KMS-11 (cell line): ENCODE data around the gene CACNG3.

Experiments
- H2AFZ ChIP-seq: fragments of 200-600 bp; sonication (generic); 2 replicates; pipeline ENCODE4 v1.6.1; 2016; ENCODE audit warnings: antibody characterized with exemption, mixed run types, low read depth
- H3K27ac ChIP-seq: fragments of 200-600 bp; sonication (generic); 2 replicates; pipeline ENCODE4 v1.6.1; 2016; ENCODE audit warnings: mild to moderate bottlenecking, mixed run types
- H3K27me3 ChIP-seq: fragments of 200-600 bp; sonication (generic); 2 replicates; pipeline ENCODE4 v1.6.1; 2017; ENCODE audit warnings: mild to moderate bottlenecking, low read depth, mixed run types, moderate library complexity; ENCODE audit not compliant: insufficient read depth
- H3K36me3 ChIP-seq: fragments of 200-600 bp; sonication (generic); 2 replicates; pipeline ENCODE4 v1.6.1; 2017; ENCODE audit warnings: mild to moderate bottlenecking, mixed run types; ENCODE audit not compliant: insufficient read depth
- H3K4me1 ChIP-seq: fragments of 200-600 bp; sonication (generic); 2 replicates; pipeline ENCODE4 v1.6.1; 2016; ENCODE audit warnings: mild to moderate bottlenecking, low read depth, mixed run types; ENCODE audit not compliant: poor library complexity, severe bottlenecking
- H3K4me2 ChIP-seq: fragments of 200-600 bp; sonication (generic); 2 replicates; pipeline ENCODE4 v1.7.0; 2016; ENCODE audit warnings: mild to moderate bottlenecking, mixed run types
- H3K4me3 ChIP-seq: fragments of 200-600 bp; sonication (generic); IDR thresholded peaks from 2 replicates; pipeline ENCODE4 v1.6.1; 2017; ENCODE audit warnings: low read depth, low read length, mixed read lengths; ENCODE audit not compliant: insufficient read depth
- H3K79me2 ChIP-seq: fragments of 200-600 bp; sonication (generic); 2 replicates; pipeline ENCODE4 v1.6.1; 2016; ENCODE audit warnings: low read depth, mixed run types; ENCODE audit not compliant: insufficient read depth
- H3K9ac ChIP-seq: fragments of 200-600 bp; sonication (generic); 2 replicates; pipeline ENCODE4 v1.6.1; 2016; ENCODE audit warnings: mild to moderate bottlenecking, mixed run types
- H4K20me1 ChIP-seq: fragments of 200-600 bp; sonication (generic); 2 replicates; pipeline ENCODE4 v1.6.1; 2016; ENCODE audit warnings: mild to moderate bottlenecking, mixed run types; ENCODE audit not compliant: insufficient read depth
- CTCF ChIP-seq: fragments of 200-600 bp; sonication (generic); conservative IDR thresholded peaks from 2 replicates; pipeline ENCODE4 v1.6.1; 2017; ENCODE audit warnings: low read depth, mild to moderate bottlenecking, antibody characterized with exemption, low read length, moderate library complexity, mixed read lengths

The CACNG3 gene

GRCh38 chr16:24382762-24383407, 126.8 kb downstream of the CACNG3 start:
- no peaks in the 10 kb centered on the region for H4K20me1 ChIP-seq
- no peak overlapping the region for H3K9ac ChIP-seq
- no peak overlapping the region for H3K4me3 ChIP-seq
- H2AFZ ChIP-seq = no peak overlapping the region
- no peaks in the 10 kb centered on the region for H3K4me1 ChIP-seq
- no peak overlapping the region for H3K27ac ChIP-seq
- no peak for TF ChIP-seq CTCF
- H3K27me3 ChIP-seq = no peaks in the 10 kb centered on the region
- no peaks in the 10 kb centered on the region for H3K79me2 ChIP-seq
- H3K36me3 ChIP-seq = no peaks in the 10 kb centered on the region
- no peak overlapping the region for H3K4me2 ChIP-seq

DNA sequence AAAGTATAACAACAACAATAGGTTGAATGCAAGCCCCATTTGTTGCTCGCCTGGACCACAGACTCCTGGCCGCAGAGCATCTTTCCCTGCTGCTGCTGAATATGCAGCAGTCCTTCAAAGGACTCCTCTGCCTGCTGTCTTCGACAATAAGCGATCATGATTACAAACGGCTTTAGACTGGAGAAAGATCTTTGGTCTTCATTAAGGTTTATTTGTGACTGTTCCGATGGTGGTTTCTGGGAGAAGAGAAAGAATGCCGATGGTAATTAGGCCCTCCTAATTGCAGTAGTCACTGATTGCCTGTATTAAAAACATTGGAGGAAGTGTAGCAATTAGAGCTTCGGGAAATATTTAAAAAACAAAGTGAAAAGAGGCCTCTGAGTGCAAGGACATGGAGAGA, 138.2 kb downstream of the CACNG3 start:
- H3K79me2 ChIP-seq = no peaks in the 10 kb centered on the region
- TF ChIP-seq CTCF = no peak
- no peak overlapping the region for H3K27ac ChIP-seq
- H3K27me3 ChIP-seq = no peaks in the 10 kb centered on the region
- H4K20me1 ChIP-seq = no peaks in the 10 kb centered on the region
- no peak overlapping the region for H3K4me2 ChIP-seq
- H3K4me3 ChIP-seq = no peak overlapping the region
- peaks cover 4% of the 10 kb centered on the region for H3K4me1 ChIP-seq
- H2AFZ ChIP-seq = no peak overlapping the region
- H3K36me3 ChIP-seq = no peaks in the 10 kb centered on the region
- no peak overlapping the region for H3K9ac ChIP-seq

- Histone ChIP-seq H3K27ac (0 out of 2 replicates have a peak overlapping the region, but pooled peaks have one; percentile 3), H4K20me1 (no peaks in the 10 kb centered on the region), H2AFZ (peak overlapping the region; percentile 35; the same call in 1 of the 2 replicates), H3K4me3 (no peak overlapping the region), H3K79me2 (no peaks in the 10 kb centered on the region), H3K36me3 (no peaks in the 10 kb centered on the region), H3K4me2 (no peak overlapping the region), H3K27me3 (no peaks in the 10 kb centered on the region), H3K4me1 (peaks cover 4% of the 10 kb centered on the region), H3K9ac (no peak overlapping the region)
- TF ChIP-seq CTCF = no peak
Observed at GRCh38 chr16:24396350-24397271, 140.5 kb downstream of the CACNG3 start.

- H2AFZ ChIP-seq = no peak overlapping the region
- no peak overlapping the region for H3K27ac ChIP-seq
- no peak overlapping the region for H3K4me3 ChIP-seq
- TF ChIP-seq CTCF = no peak
- no peaks in the 10 kb centered on the region for H3K4me1 ChIP-seq
- H3K4me2 ChIP-seq = no peak overlapping the region
- H3K9ac ChIP-seq = no peak overlapping the region
- no peaks in the 10 kb centered on the region for H4K20me1 ChIP-seq
- H3K36me3 ChIP-seq = no peaks in the 10 kb centered on the region
- H3K79me2 ChIP-seq = no peaks in the 10 kb centered on the region
- H3K27me3 ChIP-seq = no peaks in the 10 kb centered on the region
Observed at GRCh38 chr16:24409045-24409444, 152.9 kb downstream of the CACNG3 start.
